ENCODE data around the gene NCOA5.

Gene NCOA5

DNA sequence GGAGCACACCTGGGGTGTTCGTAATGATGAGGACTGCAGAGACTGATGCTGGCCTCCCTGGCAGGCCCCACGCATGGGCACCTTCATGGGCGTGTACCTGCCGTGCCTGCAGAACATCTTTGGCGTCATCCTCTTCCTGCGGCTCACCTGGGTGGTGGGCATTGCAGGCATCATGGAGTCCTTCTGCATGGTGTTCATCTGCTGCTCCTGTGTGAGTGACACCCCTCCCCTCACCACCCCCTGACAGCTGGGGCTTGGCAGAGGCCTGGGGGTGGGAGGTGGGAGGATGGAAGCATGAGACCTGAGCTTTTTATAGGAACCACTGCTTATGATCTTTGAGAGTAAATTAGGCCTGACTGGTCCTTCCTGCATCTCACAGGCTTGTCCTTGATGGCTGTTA is 54.0 kb downstream of the NCOA5 start:
- no peak for TF ChIP-seq ZNF274 (IDR thresholded peaks at IDR 0.05; ENCODE audit: low read depth, low read length)
- H3K4me3 ChIP-seq (ENCODE audit: low read length) = no peak overlapping the region

DNA sequence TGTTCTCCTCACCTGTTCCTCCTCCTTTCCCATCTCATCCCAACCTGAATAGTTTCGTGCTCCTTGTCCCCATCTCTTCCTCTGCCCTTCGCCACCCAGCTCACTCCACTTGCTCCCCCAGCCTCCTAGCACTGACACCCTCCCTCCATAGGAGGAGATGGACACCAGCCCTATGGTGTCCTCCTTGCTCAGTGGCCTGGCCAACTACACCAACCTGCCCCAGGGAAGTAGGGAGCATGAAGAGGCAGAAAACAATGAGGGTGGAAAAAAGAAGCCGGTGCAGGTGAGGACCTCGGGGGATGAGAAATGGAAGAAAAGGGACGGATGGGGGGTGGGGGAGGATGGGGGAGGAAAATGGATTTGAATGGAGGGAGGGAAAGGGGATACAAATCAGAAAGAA is 54.5 kb downstream of the NCOA5 start:
- no peak for TF ChIP-seq ZNF274 (IDR thresholded peaks at IDR 0.05; ENCODE audit: low read depth, low read length)
- H3K4me3 ChIP-seq (ENCODE audit: low read length) = no peak overlapping the region

DNA sequence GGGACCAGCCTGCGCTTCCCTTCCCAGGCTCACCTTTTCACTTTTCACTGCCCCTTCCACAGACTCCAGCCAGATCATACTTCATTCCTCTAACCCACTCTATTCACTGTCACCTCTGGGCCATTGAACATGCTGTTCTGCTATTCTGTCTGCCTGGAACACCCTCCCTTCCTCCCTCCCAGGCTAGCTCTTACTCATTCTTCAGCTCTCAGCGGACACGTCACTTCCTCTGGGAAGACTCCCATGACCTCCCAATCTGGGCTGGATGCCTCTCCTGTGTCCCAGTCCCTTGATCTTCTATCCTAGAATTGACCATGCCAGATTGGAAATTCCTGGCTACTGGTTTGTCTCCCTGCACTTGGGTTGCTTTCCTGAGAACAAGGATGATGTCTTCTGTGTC is 55.7 kb downstream of the NCOA5 start:
- TF ChIP-seq ZNF274 (IDR thresholded peaks at IDR 0.05; ENCODE audit: low read depth, low read length) = no peak
- no peak overlapping the region for H3K4me3 ChIP-seq (ENCODE audit: low read length)

DNA sequence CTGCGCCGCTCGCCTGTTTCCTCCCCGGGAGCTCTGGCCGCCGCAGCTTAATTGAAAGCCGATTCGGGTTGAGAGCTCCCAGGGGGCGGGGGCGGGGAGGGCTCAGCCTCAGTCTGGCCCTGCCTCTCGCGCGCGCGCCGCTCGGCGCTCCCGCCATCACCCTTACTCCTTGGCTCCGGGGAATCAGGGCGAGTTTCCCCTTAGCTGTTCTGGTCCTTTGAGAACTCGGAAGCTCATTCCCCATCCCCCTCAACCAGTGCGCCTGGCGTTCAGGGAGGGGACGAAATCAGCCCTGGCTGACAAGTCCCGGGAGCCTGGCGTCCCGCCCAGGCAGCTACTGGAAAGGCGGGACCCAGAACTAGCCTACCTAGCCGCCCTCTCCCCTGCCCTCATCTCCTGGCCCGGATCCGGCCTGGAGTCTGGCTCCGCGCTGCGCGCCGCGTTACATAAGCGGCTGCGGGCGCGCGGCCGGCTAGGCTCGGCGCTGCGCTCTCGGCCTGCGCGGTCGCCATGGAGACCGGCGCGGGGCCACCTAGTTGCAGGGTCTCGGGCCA is 58.0 kb downstream of the NCOA5 start:
- no peak for TF ChIP-seq ZNF274 (IDR thresholded peaks at IDR 0.05; ENCODE audit: low read depth, low read length)

DNA sequence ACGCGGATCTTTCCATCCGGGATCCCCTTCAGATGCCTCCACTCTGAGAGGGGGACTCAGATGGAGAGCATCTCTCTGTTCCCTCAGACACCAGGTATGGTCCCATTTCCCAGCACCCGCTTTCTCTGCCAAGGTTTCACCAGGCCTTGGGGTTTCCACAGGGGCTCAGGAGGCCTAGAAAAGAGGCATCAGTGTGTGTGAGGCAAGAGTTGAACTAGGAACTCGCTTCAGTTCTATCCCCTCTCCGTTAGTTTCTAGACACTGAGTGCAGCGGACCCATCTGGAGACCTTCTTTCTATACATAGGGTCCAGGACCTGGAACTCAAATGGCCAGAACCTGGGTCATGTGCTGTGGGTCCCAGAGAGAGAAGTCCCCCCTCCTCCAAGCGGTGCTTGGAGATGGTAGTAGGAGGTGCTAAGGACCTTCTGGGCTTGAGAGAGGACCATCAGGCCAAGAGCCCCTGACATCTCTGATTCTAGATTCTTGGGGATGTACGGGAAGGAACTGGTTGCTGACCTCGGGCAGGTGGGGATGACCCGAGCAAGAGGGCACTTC is 58.7 kb downstream of the NCOA5 start:
- TF ChIP-seq ZNF274 (IDR thresholded peaks at IDR 0.05; ENCODE audit: low read depth, low read length) = no peak
- no peak overlapping the region for H3K4me3 ChIP-seq (ENCODE audit: low read length)

More for the DNA sequence above, 58.0 kb downstream of the NCOA5 start:
- no peak overlapping the region for H3K4me3 ChIP-seq (ENCODE audit: low read length)

DNA sequence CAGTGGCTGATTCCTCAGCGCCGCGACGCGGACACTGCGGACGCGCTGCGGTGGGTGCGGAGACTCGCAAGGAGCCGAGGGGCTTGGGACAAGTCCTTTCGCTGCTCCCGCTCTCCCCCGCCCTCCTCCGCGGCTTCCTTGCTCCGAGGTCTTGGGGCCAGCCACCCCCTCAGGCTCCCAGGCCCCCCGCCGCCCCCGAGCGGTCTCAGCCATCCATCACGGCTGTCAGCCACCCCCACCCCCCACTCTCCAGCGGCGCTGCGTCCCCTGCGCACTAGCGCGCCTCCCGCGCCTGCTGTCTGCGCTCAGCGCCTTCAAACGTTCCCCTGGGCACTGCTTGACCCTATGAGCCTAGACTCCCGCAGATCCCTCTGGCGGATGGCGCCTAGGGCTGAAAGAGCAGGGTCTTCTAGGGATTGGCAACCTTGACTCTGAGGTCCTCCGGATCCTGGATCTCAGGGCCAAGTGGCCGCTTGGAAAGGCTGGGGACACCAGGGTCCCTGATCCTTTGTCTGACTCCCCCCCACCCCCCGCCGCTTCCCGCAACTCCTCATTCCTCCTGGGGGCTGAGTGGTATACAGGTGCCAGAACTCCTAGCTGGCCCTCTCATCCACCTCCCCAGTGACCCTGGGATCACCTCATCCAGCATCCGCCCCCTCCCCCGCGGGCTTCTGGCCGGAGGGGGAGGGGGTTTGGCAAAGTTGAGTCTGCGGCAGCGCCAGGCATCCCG is 59.3 kb downstream of the NCOA5 start:
- H3K4me3 ChIP-seq (ENCODE audit: low read length) = no peak overlapping the region
- no peak for TF ChIP-seq ZNF274 (IDR thresholded peaks at IDR 0.05; ENCODE audit: low read depth, low read length)

DNA sequence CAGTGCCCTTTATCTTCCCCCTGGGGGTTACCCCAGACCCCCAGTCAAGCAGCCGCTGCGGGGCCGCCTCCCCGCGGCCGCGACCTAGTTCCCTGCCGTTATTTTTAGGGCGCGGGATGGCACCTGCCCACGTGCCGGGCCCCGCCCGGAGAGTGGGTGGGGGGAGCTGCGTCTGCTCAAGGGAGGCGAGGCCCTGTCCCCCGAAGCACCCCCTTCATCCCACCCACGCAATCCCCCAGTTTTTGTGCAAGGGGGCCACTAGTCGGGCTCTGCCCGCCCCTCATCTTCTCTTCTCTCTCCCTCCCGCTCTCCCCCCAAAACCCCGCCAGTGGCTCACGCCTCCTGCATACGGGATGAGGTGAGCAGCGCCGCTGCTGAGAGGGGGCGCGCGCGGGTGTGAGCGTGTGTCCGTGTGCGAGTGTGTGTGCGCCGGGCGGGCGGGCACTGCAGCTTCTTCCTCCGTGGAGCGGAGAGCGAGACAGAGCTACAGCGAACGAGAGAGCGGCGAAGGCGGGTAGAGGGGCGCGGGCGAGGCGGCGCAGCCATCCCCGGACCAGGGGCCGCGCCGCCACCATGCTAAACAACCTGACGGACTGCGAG is 60.9 kb downstream of the NCOA5 start, which contains the start of gene SLC12A5:
Gene SLC12A5, plus strand, starts transcription at position 444 of the 600 bp plus-strand sequence. Its CDS starts 130 bp downstream, at position 574.
- no peak within 1 kb of the TSS for H3K4me3 ChIP-seq (ENCODE audit: low read length)
- TF ChIP-seq ZNF274 (IDR thresholded peaks at IDR 0.05; ENCODE audit: low read depth, low read length) = no peak

DNA sequence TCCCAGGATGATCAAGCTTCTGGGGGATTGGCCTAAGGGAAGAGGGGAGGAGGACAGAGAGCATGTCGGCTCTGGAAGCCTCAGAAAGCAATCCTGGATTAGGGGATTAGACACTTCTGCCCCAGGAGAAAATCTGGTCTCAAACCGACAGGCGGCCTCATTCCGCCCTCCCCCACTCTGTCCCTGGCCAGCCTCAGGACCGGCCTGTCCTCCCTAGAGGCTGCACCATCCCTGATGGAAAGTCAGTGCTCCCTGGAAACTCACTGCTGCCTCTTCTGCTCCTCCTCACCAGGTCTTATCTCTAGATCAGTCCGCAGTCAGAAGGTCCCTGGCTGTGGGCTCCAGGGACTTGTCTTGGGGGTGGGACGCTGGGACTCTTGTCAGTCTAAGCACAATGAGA is 61.7 kb downstream of the NCOA5 start:
- no peak overlapping the region for H3K4me3 ChIP-seq (ENCODE audit: low read length)

DNA sequence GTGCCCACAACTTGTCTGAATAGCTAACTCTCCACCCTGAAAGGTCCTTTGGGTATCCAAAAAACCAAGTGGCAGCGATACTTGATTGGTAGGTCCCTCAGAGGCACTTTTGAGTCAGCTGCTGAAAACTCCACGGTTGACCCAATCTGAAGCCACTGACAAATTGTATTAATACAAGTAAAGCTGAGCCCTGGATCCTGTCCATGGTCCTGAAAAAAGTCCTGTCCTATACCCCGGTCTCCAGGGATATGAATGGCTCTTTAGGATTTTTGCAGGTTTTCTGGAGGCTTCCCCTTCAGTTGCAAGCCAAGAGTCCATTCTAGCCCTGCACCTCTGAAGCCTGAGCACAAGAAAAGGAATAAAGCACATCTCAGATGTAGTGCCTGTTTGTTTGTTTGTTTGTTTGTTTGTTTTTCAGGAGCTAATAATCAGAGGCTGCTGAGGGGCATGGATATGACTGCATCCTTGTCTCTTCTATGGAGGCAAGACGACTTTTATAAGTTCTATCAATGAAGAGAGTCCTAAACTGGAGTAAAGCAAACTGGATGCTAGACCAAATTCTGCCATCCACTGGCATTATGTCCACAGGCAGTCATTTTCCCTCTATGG is 62.4 kb downstream of the NCOA5 start:
- no peak overlapping the region for H3K4me3 ChIP-seq (ENCODE audit: low read length)
- no peak for TF ChIP-seq ZNF274 (IDR thresholded peaks at IDR 0.05; ENCODE audit: low read depth, low read length)

More for the DNA sequence above, 61.7 kb downstream of the NCOA5 start:
- TF ChIP-seq ZNF274 (IDR thresholded peaks at IDR 0.05; ENCODE audit: low read depth, low read length) = no peak

DNA sequence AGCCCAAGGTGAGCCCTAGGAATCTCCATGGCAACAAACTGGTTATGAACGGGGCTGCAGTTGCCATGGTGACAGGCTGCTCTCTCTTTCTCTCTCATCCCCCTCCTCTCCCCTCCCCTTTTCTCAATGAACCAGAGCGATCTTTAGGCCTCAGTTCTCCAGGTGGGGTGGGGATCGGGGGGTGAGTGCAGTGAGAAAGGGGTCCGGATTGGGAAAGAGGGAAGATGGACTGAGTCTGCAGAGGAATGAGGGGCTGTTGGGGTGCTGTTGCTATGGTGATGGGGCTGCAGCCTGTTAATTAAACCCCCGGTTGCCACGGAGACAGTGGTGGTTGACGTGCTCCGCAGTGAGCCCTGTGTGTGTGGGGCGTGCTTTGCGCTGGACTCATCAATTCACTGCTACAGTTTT is 64.4 kb downstream of the NCOA5 start:
- TF ChIP-seq ZNF274 (IDR thresholded peaks at IDR 0.05; ENCODE audit: low read depth, low read length) = no peak

DNA sequence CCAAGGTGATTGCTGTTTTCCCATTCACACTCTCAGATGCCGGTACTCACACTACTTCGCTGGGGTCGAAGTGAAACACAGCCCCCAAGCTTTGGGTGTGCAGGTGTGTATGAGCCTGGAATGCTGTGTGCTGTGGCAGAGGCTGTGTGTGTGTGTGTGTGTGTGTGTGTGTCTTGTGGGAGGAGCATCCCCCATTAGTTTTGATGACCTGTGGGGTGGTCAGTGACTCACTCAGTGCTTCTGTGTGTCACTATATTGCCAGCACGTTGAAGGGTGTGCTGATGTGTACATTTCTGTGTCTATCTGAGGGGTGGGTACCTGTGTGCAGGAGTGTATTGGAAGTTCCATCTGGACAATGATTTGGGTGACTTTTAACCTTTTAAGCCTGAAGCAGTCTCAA is 65.8 kb downstream of the NCOA5 start:
- H3K4me3 ChIP-seq (ENCODE audit: low read length) = no peak overlapping the region
- no peak for TF ChIP-seq ZNF274 (IDR thresholded peaks at IDR 0.05; ENCODE audit: low read depth, low read length)

More for the DNA sequence above, 64.4 kb downstream of the NCOA5 start:
- no peak overlapping the region for H3K4me3 ChIP-seq (ENCODE audit: low read length)

DNA sequence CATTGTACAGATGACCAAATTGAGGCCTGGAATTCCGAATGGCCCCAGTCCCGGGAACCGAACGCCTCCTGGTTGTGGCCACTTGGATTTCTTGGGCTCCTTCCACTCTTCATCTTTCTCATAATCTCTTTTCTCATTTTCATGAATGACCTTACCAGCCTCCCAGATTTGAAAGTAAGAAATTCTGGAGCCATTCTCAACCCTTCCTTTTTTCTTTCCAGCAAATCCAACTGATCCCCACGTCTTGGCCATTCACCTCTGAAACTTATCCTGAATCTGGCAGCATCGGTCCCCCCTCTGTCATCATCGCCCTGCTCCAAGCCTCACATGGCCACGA is 66.6 kb downstream of the NCOA5 start:
- no peak for TF ChIP-seq ZNF274 (IDR thresholded peaks at IDR 0.05; ENCODE audit: low read depth, low read length)
- no peak overlapping the region for H3K4me3 ChIP-seq (ENCODE audit: low read length)

DNA sequence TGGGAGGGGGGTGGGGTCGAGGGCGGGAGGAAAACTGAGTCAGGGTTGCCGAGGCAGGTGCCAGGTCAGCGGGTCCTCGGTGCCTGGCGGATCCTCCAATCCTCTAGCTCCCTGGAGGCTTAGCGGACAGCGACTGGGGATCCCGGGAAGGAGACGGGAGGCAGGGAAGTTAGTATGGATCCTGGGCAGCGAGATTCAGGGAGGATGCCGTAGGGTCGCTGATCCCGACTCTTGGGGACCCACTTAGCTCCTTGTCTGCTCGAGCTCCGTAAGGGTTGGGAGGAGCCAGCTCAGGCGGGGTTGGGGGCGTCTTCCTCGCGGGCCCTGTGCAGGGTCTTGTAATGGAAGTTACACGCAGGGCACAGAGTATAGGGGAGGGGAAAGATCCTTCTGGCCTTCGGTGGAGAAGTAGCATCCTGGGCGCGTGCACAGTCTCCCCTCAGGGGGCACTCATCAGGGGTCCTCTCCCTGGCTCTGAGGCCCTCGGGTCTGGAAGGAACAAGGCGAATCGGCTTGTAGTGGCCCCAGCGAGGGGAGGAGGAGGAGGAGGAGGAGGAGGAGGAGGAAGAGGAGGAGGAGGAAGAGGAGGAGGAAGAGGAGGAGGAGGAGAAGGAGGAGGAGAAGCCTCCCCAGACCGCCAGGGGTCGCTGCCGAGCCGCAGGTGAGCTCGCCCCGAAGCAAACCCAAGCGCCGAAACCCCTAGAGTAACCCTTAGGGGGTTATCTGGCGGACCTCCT is 67.2 kb downstream of the NCOA5 start:
- TF ChIP-seq ZNF274 (IDR thresholded peaks at IDR 0.05; ENCODE audit: low read depth, low read length) = no peak
- no peak overlapping the region for H3K4me3 ChIP-seq (ENCODE audit: low read length)

All from GM08714 (cell line).